ENCODE measurements around the gene SLC35G2.
"Not testable (repeated sequence)": the region's sequence is repeated elsewhere in the genome, so short reads cannot be mapped to it uniquely, and the experiment has no call there.

The SLC35G2 gene

DNA sequence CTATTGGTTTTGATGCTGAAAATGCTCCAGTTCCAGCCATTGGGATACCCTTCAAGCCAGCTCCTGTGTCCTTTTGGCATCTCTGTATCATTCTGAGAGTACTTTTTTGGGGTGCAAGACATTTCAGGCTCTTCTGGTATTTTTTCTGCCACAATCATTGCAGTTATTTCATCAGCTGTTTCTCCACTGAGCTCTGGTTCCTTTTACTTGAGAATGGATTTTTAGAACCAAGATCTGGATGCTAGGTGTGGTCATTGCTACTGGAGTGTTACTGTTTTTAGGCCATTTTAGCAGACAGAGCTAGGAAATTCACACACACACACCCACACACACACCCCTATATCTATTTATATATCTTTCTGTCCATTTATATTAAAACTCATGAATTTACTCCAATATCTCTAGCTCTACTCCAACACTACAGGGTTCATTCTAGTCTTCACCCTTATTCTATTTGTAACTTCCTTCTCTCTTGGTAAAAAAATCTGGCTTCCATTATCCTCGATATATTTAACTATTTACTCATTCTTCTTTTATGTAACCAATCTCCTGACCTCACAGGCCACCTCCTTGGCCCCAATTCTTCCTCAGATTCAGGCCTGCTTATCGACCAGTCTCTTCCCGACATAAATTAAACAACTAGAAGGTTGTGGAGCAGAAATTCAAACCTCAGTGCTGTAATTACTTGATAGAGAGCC, 17.0 kb downstream of the SLC35G2 start:
- no peak for DNase-seq

DNA sequence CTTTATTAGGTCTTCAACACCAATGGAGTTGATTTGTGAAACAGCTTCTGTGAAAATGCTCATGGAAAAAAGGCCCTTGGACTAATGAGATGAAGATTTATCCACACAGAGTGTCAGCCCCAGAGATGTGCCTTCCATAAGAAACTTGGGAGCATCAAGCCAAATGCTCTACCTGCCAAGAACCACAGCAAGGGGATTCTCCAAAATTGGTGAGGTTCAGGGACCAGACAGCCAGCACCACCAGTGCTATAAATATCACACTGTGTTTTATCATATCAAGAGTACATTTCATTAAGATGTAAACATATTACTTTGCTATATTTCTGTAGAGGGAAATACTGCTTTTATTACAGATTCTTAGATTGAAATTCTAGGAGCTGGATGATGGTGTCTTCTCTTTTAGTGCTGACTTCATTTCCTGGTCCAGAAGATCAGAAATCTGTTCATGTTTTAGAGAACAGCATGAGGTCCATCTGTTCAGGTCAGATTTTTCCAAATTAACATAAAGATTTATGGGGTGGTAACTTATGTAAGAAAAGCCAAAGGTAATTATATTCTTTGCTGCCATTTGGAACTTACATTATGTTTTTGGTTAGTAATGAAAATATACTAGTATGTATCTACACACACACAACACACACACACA, 17.7 kb downstream of the SLC35G2 start:
- no peak for DNase-seq

DNA sequence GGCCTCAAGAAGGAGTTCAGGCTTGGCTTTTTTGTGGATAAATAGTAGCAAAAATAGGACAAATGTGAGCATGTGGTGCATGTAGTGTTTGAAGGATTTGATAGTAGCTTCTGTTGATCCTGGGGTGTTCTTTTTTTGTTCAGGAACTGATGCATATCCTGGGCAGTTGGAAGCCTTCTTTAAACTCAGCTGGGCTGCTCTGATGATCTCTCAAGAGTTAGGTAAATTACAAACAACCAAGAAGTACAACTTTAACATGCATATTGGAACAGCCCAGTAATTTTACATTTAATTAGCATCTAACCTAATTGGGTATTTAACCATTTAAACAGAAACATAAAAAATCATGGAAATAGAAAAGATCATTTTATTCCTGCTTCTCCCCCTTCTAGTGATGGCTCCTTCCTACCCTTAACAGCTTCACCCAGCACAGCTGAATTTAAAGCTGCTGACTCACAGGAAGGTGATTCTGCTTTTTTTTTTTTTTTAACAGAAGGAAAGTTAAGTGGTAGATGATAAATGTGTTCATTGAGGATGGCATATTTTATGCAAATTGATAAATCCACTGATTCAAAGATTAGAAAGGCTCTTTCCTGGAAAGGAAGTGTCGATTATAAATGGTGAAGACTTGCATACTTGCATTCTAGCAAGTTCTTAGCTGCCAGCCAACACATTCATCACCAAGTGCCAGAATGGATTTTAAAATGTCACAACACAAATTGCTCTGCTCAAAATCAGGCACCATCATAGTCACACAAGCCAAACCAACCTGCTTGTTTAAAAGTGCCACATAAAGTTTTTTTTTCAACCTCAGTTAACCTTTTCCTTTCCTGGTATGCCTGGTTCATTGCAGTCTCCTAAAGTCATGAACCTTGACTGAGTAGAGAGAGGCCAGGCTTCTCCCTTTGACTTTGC, 20.0 kb downstream of the SLC35G2 start:
- DNase-seq: no peak

DNA sequence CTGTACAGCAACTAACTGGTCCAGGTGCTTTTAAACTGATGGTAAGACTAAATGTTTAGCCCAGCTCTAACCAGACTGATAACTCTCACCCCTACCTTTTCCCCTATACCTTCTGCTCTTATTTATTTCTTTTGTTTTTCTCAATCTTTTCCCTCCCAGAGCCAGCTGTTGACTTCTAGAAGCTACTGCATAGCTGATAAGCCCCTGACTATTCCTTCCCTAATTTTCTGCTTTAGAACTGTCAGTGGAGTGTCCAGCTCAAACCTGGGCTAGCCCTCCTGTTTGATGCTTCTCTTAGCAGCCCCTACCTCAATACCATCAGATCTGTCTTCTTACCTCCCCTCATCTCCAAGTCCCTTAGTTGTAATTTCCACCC, 20.6 kb downstream of the SLC35G2 start:
- DNase-seq: no peak

DNA sequence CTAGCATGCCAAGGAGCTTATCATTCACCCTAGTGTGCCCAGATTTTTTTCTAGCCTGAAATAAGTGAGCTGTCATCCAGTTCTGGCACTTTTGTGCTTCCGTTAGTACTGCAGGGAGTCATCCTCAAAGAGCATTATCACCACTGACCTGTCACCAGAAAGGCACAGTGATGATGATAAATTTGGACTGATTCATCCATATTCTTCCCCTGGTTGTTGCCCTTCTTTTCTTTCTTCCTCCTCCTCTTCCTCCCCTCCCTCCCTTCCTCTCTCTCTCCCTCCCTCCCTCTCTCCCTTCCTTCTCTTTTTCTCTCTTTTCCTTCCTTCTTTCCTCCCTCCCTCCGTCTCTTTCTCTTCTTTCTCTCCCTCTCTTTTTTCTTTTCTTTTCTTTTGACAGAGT, 21.3 kb downstream of the SLC35G2 start:
- DNase-seq: no peak

DNA sequence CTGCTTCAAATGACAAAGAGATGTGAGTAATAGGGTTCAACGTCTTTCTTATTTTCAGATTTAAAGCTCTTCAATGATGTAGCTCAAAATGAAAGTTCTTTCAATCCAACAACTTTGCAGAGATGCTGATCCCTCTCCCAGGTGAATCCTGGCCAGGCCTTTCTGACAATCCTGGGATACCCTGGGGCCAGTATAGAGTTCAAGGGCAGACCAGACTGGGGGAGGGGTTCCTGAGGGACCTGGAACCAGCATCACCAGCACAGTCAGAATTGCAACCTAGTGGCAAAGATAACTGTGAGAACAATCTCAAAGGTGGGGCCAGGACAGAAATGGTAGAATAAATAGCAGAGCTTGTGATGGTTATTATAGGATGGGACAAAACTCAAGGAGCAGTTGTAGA, 23.4 kb downstream of the SLC35G2 start:
- no peak for DNase-seq

DNA sequence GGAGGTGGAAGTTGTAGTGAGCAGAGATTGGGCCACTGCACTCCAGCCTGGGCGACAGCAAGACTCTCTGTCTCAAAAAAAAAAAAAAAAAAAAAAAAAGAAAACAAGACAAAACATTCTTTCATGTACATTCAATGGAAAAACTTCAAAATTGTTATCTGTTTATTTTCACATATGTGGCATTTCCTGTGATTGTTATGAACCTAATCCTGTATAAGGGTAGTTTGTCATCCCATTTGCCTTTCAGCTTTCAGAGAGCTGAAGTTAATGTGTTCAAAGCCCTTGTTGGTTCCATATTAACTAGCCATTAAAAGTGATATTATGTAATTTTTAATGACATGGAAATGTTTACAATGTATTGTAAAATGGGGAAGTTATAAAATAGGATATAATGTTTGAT, 25.8 kb downstream of the SLC35G2 start:
- no peak for DNase-seq

DNA sequence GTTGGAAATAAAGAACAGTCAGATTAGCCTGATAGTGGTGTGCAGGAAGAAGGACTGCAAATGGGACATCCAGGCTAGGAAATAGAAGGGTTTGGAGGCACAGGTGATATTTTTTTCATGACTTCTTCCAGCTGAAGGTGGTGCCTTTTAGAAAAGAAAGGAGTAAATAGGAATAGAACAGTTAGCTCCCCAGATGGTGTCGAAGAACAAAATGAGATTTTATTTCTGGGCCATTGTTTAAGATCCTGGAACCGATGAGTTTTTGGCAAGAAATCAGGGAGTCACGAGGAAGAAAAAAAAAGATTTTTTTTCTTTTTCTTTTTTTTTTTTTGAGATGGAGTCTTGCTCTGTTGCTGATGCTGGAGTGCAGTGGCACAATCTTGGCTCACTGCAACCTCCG, 33.3 kb downstream of the SLC35G2 start:
- DNase-seq: no peak

DNA sequence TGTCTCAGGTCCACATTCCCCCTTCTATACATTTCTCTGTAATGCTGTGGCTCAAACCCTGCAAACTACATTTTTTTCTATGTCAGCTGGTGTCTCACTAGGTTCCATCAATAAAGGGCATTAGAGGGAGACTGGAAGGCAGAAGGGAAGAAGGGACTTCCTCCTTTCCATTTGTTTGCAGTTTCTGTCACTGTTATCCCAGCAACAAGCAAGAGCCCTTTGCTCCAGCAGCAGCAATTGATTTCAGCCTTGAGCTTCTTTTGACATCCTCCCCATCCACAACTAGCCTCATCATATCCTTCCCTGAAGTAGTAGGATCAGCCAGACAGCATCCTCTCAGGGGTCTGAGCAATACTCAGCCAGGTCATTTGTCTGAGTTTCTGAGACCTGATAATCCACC, 37.7 kb downstream of the SLC35G2 start:
- DNase-seq: no peak

DNA sequence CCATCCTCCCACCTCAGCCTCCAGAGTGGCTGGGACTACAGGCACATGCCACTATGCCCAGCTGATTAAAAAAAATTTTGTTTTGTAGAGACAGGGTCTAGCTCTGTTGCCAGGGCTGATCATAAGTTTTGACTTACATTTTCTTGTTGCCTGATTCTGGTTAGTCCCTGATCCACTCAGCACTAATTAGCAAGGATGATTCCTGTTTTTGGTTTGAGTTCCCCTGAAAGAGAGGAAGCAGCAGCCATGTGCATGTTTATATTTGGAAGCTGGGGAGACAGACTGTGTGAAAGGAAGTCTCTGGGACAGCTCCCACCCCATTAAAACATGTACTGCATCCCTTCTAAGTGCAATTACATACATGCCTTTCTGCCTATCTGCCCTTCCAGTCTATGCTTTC, 39.5 kb downstream of the SLC35G2 start:
- DNase-seq: no peak

DNA sequence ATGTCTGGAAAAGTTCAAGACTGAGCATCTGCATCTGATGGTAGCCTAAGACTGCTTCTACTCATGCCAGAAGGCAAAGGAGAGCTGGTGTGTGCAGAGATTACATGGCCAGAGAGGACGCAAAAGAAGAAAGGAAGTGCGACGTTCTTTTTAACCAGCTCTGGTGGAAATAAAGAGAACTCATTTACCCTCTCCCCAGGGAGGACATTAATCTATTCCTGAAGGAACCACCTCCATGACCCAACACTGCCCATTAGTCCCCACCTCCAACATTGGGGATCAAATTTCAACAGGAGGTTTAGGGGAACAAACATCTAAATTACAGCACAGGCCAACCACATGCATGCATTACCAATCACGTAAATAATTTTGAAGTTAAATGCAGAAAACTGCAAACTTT, 41.6 kb downstream of the SLC35G2 start:
- no peak for DNase-seq

DNA sequence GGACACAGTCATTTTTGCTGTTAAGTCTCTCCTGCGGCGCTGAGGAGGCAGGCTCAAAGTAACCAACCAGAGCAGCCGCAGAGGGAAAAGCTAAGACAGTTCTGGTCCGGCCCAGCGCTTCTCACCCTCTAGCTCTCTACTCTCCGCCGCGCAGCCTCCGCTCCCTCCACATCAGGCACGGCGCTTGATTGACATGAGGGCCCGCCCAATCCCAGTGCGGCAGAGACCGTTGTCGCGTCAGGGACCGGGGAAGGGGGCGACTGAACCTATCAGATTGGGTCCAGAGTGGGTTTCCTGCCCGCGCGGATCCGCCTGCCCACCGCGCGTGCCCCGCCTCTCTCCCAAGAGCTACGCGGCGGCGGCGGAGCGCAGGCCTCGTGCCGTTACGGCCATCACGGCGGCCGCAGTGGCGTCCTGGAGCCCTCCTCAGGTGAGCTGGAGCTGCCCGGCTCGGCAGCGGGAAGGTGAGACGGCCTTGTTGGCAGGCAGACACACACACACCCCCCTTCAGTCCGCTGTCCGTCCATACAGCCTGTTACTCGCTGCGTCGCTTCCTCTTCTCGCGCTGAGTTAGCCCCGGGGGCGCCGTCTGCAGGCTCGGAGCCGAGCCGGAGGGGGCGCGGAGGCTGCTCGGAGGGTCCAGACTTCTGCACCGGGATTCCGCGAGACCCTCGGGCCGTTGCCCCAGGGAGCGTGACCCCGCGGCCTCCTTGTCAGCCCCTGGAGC, 43.1 kb downstream of the SLC35G2 start, which contains the start of gene NCK1:
NCK1 (plus strand) TSS at position 319 of the 727 bp plus-strand sequence. CDS start 65,794 bp downstream, outside the sequence.
- peak; percentile 97 for DNase-seq

DNA sequence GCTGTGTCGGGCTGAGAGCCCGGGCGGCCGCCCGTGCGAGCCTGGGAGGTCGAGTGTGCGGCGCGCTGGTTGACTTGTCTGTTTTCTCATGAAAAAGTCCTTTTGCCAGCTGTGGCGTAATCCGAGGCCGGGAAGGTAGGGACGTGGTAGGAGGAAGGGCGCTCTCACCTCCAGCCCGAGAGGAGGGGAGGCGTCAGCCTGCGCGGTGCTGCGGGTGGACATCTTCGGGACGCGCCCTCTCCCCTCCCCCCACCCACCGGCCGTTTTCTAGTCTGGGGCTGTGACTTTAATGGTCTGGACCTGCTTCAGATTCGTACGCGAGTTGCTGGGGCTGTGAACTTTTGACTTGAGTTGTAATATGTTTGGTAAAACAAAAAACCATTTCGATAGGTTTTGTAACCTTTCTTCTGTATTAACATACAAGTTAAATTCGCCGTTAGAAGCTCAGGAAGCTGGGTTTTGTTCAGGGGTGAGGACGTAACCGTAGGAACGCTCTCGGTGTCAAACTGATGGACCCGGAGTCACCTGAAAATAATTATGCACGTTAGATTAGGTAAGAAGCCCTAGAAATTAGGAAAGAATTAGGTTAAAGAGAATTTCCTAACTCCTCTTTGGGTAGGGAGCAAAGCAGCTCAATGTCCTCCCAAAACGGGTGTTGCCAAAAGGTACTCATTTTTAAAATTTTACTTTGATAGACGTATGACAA, 43.8 kb downstream of the SLC35G2 start:
- DNase-seq: peak; percentile 67

DNA sequence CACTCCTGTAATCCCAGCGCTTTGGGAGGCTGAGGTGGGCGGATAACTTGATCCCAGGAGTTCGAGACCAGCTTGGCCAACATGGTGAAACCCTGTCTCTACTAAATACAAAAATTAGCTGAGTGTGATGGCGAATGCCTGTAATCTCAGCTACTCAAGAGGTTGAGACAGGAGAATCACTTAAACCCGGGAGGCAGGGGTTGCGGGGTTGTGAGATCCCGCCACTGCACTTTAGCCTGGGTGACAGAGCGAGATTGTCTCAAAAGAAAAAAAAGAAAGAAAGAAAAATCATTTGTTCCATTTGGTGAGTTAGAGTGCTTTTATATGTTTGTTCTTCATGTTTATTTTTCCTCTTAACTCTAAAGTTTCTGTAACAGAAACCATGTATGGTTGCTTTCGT, 50.4 kb downstream of the SLC35G2 start:
- no peak for DNase-seq

DNA sequence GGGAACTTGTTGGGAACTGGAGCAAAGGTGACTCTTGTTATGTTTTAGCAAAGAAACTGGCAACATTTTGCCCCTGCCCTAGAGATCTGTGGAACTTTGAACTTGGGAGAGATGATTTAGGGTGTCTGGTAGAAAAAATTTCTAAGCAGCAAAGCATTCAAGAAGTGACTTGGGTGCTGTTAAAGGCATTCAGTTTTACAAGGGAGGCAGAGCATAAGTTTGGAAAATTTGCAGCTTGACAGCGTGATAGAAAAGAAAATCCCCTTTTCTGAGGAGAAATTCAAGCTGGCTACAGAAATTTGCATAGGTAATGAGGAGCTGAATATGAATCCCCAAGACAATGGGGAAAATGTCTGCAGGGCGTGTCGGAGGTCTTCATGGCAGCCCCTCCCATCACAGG, 53.3 kb downstream of the SLC35G2 start:
- DNase-seq: not testable (repeated sequence)

DNA sequence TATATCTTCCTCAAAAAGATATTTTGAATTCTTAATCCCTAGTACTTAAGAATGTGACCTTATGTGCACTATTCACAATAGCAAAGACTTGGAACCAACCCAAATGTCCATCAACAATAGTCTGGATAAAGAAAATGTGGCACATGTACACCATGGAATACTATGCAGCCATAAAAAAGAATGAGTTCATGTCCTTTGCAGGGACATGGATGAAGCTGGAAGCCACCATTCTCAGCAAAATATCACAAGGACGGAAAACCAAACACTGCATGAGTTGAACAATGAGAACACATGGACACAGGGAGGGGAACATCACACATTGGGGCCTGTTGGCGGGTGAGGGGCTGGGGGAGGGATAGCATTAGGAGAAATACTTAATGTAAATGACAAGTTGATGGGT, 60.6 kb downstream of the SLC35G2 start:
- DNase-seq: not testable (repeated sequence)

DNA sequence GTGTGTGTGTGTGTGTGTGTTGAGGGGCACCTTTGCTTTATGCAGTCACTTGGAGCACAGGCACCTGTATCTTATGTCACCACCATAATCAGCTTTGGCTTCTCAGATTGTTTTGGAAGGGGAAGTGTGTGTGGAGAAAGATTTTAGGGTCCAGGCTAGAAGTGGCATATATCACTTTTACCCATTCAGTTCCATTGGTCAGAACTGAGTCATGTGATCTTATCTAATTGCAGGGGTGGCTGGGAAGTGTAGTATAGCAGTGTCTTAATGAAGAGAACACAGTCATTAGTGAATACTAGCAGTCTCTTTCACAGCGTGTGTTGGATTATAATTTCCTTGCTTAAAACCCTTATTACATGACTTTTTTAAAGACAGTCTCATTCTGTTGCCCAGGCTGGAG, 63.6 kb downstream of the SLC35G2 start:
- DNase-seq: no peak

DNA sequence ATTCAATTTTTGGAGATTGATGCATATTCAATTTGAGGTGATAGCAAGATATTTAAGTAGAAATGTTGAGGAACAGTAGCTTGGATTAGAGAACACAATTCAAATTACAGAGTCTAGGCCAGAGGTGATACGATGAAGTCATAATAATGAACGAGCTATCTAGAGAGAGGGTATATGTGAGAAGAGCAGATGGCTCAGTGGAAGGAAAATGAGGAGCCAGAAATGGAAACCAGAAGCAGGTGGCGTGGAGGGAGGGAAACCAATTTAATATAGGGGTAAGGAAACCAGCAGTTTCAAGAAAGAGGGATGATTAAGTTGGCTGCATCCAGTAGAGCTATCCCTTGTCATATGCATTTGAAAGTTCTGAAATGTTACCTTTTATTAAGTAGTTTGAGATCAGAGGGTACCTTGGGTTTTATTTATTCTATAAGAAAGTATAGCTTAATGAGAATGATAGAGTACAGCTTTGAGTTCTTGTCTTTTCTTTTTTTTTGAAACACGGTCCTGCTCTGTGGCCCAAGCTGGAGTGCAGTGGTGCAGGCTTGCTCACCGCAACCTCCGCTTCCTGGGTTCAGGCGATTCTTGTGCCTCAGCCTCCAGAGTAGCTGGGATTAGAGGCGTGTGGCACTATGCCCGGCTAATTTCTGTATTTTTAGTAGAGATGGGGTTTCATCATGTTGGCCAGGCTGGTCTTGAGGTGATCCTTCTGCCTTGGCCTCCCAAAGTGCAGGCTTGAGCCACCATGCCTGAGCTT, 65.2 kb downstream of the SLC35G2 start:
- DNase-seq: no peak

DNA sequence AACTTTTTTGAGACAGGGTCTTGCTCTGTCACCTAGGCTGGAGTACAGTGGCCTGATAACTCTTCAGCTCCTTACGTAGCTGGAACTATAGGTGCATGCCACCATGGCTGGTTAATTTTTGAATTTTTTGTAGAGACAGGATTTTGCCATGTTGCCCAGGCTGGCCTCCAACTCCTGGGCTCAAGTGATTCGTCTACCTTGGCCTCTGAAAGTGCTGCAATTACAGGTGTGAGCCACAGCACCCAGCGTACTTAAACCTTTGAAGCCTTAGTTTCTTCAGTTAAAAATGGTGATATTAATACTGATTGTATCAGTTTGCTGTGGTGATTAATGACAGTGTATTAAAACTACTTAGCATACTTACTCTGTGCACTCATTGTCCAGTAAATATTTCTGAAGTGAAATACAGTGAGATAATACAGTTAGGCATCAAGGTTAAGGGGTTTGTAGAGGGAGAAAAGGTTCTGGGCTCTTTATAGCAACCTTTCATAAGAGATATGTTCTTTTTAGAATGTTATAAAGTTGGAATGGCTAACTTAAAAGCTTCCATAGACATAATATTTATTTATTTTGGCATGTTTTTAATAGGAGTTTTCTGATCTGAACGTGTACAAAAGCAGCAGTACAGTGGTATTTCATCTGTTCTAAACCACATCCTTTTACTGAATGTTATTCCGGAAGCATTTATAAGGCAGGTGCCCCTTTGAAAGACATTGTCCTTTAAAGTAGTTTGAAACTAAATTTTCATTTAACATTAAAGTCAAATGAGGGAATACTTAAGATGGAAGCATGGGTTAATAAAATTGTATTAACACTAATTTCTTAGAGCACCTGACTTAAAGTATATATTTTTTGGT, 66.7 kb downstream of the SLC35G2 start:
- DNase-seq: no peak

DNA sequence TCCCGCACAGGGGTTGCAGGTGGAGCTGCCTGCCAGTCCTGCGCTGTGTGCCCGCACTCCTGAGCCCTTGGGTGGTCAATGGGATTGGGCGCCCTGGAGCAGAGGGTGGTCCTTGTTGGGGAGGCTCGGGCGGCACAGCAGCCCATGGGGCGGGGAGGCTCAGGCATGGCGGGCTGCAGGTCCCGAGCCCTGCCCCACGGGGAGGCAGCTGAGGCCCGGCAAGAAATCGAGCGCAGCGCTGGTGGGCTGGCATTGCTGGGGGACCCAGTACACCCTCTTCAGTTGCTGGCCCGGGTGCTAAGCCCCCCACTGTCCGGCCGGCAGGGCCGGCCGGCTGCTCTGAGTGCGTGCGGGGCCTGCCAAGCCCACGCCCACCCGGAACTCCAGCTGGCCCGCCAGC, 71.0 kb downstream of the SLC35G2 start:
- DNase-seq: no peak
